Activated gamma-delta T cell treated with Interleukin-2 at 50 U/mL for 16 hours (primary cell): ENCODE results near the gene DBN1.

Source experiments
- DNase-seq: peaks from one replicate; pipeline ENCODE4 v3.0.0-alpha.2; 2020

Gene DBN1

GRCh38 chr5:177440990-177441780 lies 32.2 kb downstream of the DBN1 start:
- DNase-seq: no peak

- DNase-seq: no peak
These were observed 33.0 kb downstream of the DBN1 start for GRCh38 chr5:177440211-177440989.

- no peak for DNase-seq
These were observed 33.8 kb downstream of the DBN1 start for GRCh38 chr5:177439518-177440053.

GRCh38 chr5:177438468-177438867 lies 35.0 kb downstream of the DBN1 start:
- DNase-seq: no peak

- no peak for DNase-seq
These were observed 35.8 kb downstream of the DBN1 start for GRCh38 chr5:177437623-177438022.

GRCh38 chr5:177435847-177436536 lies 37.4 kb downstream of the DBN1 start:
- no peak for DNase-seq

- no peak for DNase-seq
These were observed 38.3 kb downstream of the DBN1 start for GRCh38 chr5:177434942-177435738.

- DNase-seq: peak; percentile 43
These were observed 39.0 kb downstream of the DBN1 start for GRCh38 chr5:177434437-177434836.

- DNase-seq: no peak
These were observed 39.7 kb downstream of the DBN1 start for GRCh38 chr5:177433658-177434217.

GRCh38 chr5:177432839-177433657 lies 40.4 kb downstream of the DBN1 start:
- DNase-seq: no peak

GRCh38 chr5:177432143-177432838 lies 41.1 kb downstream of the DBN1 start:
- DNase-seq: no peak

- DNase-seq: peak; percentile 75
These were observed 41.9 kb downstream of the DBN1 start for GRCh38 chr5:177431317-177432142.

GRCh38 chr5:177430972-177431316 lies 42.5 kb downstream of the DBN1 start:
- DNase-seq: no peak

GRCh38 chr5:177430140-177430951 lies 43.1 kb downstream of the DBN1 start:
- DNase-seq: no peak

GRCh38 chr5:177429248-177430040 lies 44.0 kb downstream of the DBN1 start:
- peak; percentile 88 for DNase-seq

- DNase-seq: no peak
These were observed 44.7 kb downstream of the DBN1 start for GRCh38 chr5:177428574-177429217.

GRCh38 chr5:177427919-177428573 lies 45.4 kb downstream of the DBN1 start:
- DNase-seq: no peak
